ENCODE results near the gene ROCK1.

ROCK1 gene

GRCh38 chr18:21101172-21101571 is 10.4 kb downstream of the ROCK1 start:
- DNase-seq, result no peak

- no peak for DNase-seq
These were observed 10.9 kb downstream of the ROCK1 start for GRCh38 chr18:21100678-21101077.

- DNase-seq, result no peak
These were observed 11.5 kb downstream of the ROCK1 start for GRCh38 chr18:21100146-21100545.

- no peak for DNase-seq
These were observed 12.2 kb downstream of the ROCK1 start for GRCh38 chr18:21099442-21099841.

GRCh38 chr18:21096760-21097159 is 14.9 kb downstream of the ROCK1 start:
- no peak for DNase-seq

- DNase-seq, result no peak
These were observed 18.5 kb downstream of the ROCK1 start for GRCh38 chr18:21093133-21093532.

GRCh38 chr18:21090680-21091079 is 20.9 kb downstream of the ROCK1 start:
- DNase-seq, result no peak

- DNase-seq, result no peak
These were observed 25.9 kb downstream of the ROCK1 start for GRCh38 chr18:21085579-21086166.

GRCh38 chr18:21084511-21085078 is 27.0 kb downstream of the ROCK1 start:
- no peak for DNase-seq

- no peak for DNase-seq
These were observed 28.6 kb downstream of the ROCK1 start for GRCh38 chr18:21083017-21083416.

- DNase-seq, result no peak
These were observed 30.2 kb downstream of the ROCK1 start for GRCh38 chr18:21081426-21081825.

GRCh38 chr18:21080576-21080975 is 31.0 kb downstream of the ROCK1 start:
- DNase-seq, result no peak

- no peak for DNase-seq
These were observed 37.0 kb downstream of the ROCK1 start for GRCh38 chr18:21074336-21075323.

GRCh38 chr18:21073180-21073579 is 38.4 kb downstream of the ROCK1 start:
- DNase-seq, result no peak

GRCh38 chr18:21071071-21071470 is 40.5 kb downstream of the ROCK1 start:
- no peak for DNase-seq

- DNase-seq, result no peak
These were observed 42.1 kb downstream of the ROCK1 start for GRCh38 chr18:21069468-21069867.

- DNase-seq, result no peak
These were observed 47.3 kb downstream of the ROCK1 start for GRCh38 chr18:21064347-21064746.

GRCh38 chr18:21063011-21063410 is 48.6 kb downstream of the ROCK1 start:
- no peak for DNase-seq

- DNase-seq, result no peak
These were observed 54.5 kb downstream of the ROCK1 start for GRCh38 chr18:21057112-21057511.

- DNase-seq, result no peak
These were observed 55.1 kb downstream of the ROCK1 start for GRCh38 chr18:21056545-21056944.

- DNase-seq, result no peak
These were observed 57.3 kb downstream of the ROCK1 start for GRCh38 chr18:21054252-21054821.

- DNase-seq, result no peak
These were observed 58.5 kb downstream of the ROCK1 start for GRCh38 chr18:21053127-21053526.

- DNase-seq, result no peak
These were observed 59.2 kb downstream of the ROCK1 start for GRCh38 chr18:21052385-21052784.

GRCh38 chr18:21051620-21052019 is 60.0 kb downstream of the ROCK1 start:
- DNase-seq, result no peak

All from CD4-positive, alpha-beta T cell treated with Interleukin-6 for 4 hours (primary cell).